Neuronal stem cell (in vitro differentiated cells): ENCODE data around the gene CHN2.

Experiments used
- DNase-seq: peaks from one replicate; pipeline ENCODE4 v3.0.0-alpha.2; 2013; ENCODE audit warnings: low spot score
- H2AFZ ChIP-seq: one replicate; pipeline ENCODE4 v1.6.1; 2013; ENCODE audit warnings: mild to moderate bottlenecking, low read length, inconsistent platforms
- H2AK5ac ChIP-seq: 2 replicates; pipeline ENCODE4 v1.6.1; 2013; ENCODE audit warnings: low read depth, mild to moderate bottlenecking, inconsistent platforms, low read length, moderate library complexity, mixed read lengths
- H2BK120ac ChIP-seq: 2 replicates; pipeline ENCODE4 v1.6.1; 2013; ENCODE audit warnings: low read depth, mild to moderate bottlenecking, inconsistent platforms, low read length, moderate library complexity, mixed read lengths
- H2BK12ac ChIP-seq: one replicate; pipeline ENCODE4 v1.6.1; 2013; ENCODE audit warnings: low read length, inconsistent platforms
- H2BK15ac ChIP-seq: 2 replicates; pipeline ENCODE4 v1.6.1; 2013; ENCODE audit warnings: mild to moderate bottlenecking, low read length, inconsistent platforms, mixed read lengths
- H2BK5ac ChIP-seq: one replicate; pipeline ENCODE4 v1.6.1; 2013; ENCODE audit warnings: inconsistent platforms, mild to moderate bottlenecking, low read length, moderate library complexity
- H3K14ac ChIP-seq: one replicate; pipeline ENCODE4 v1.6.1; 2013; ENCODE audit warnings: low read length, inconsistent platforms
- H3K18ac ChIP-seq: 2 replicates; pipeline ENCODE4 v1.6.1; 2013; ENCODE audit warnings: low read length, inconsistent platforms
- H3K23ac ChIP-seq: 2 replicates; pipeline ENCODE4 v1.6.1; 2013; ENCODE audit warnings: low read depth, mild to moderate bottlenecking, mixed read lengths, low read length, inconsistent platforms; ENCODE audit not compliant: poor library complexity
- H3K27ac ChIP-seq: replicated peaks from 3 replicates; pipeline ENCODE4 v1.5.1; 2013; ENCODE audit warnings: low read length, inconsistent platforms
- H3K27me3 ChIP-seq, 3 experiments: 2 replicates each; pipeline ENCODE4 v1.6.1; 2013; ENCODE audit warnings: low read length in 3 of 3, mild to moderate bottlenecking in 2 of 3, inconsistent platforms in 1 of 3, low read depth in 1 of 3, mixed read lengths in 1 of 3, moderate library complexity in 1 of 3; ENCODE audit not compliant: control insufficient read depth in 3 of 3, insufficient read depth in 3 of 3
- H3K36me3 ChIP-seq, 2 donors: replicated peaks in 1 of 2; 2 replicates each; pipeline ENCODE4 v1.6.1; 2013; ENCODE audit warnings: low read length in 2 of 2; ENCODE audit not compliant: control insufficient read depth in 2 of 2, insufficient read depth in 2 of 2
- H3K4ac ChIP-seq: 2 replicates; pipeline ENCODE4 v1.6.1; 2013; ENCODE audit warnings: inconsistent platforms, mild to moderate bottlenecking, low read length, moderate library complexity
- H3K4me1 ChIP-seq, 2 donors: 1 replicate in 1 of 2; 2 replicates in 1 of 2; pipeline ENCODE4 v1.6.1; 2013; ENCODE audit warnings: low read length in 2 of 2, low read depth in 1 of 2; ENCODE audit not compliant: control insufficient read depth in 2 of 2, insufficient read depth in 1 of 2
- H3K4me2 ChIP-seq: one replicate; pipeline ENCODE4 v1.6.1; 2013; ENCODE audit warnings: mild to moderate bottlenecking, low read length, inconsistent platforms; ENCODE audit not compliant: insufficient read depth, poor library complexity, severe bottlenecking
- H3K4me3 ChIP-seq, 2 donors: 2 replicates each; pipeline ENCODE4 v1.5.1; 2013; ENCODE audit warnings: low read length in 2 of 2, mild to moderate bottlenecking in 2 of 2, inconsistent platforms in 1 of 2, moderate library complexity in 1 of 2
- H3K79me1 ChIP-seq: one replicate; pipeline ENCODE4 v1.6.1; 2013; ENCODE audit warnings: low read depth, mild to moderate bottlenecking, inconsistent platforms, low read length, moderate library complexity
- H3K9ac ChIP-seq: one replicate; pipeline ENCODE4 v1.6.1; 2013; ENCODE audit warnings: mild to moderate bottlenecking, low read depth, low read length, inconsistent platforms; ENCODE audit not compliant: poor library complexity
- H3K9me3 ChIP-seq, 2 donors: replicated peaks in 1 of 2; 2 replicates each; pipeline versions ENCODE3 to v1.6.1; 2013; ENCODE audit warnings: low read length in 2 of 2, mild to moderate bottlenecking in 2 of 2, inconsistent platforms in 1 of 2, low read depth in 1 of 2, mixed read lengths in 1 of 2, moderate library complexity in 1 of 2; ENCODE audit not compliant: control insufficient read depth in 2 of 2, insufficient read depth in 1 of 2
- H4K8ac ChIP-seq: one replicate; pipeline ENCODE4 v1.6.1; 2013; ENCODE audit warnings: low read depth, mild to moderate bottlenecking, inconsistent platforms, low read length, moderate library complexity
- H4K91ac ChIP-seq: one replicate; pipeline ENCODE4 v1.6.1; 2013; ENCODE audit warnings: low read length, low read depth, mild to moderate bottlenecking, inconsistent platforms; ENCODE audit not compliant: poor library complexity
- WGBS, 2 donors: extraction: QIAGEN DNeasy Blood & Tissue Kit; methylation state at CpG; one replicate each; pipeline ENCODE4 v1.1.7; 2013; ENCODE audit warnings: missing lambda C conversion rate in 2 of 2, mixed read lengths in 1 of 2; ENCODE audit not compliant: insufficient read length in 2 of 2, insufficient replicate concordance in 1 of 2; ENCODE audit errors: extremely low coverage in 2 of 2; 5-methylcytosine and 5-hydroxymethylcytosine counted together

CHN2 gene

GRCh38 chr7:29381206-29382094, 186.9 kb downstream of the CHN2 start:
- Histone ChIP-seq H3K9me3 (no peaks in the 10 kb centered on the region), H3K18ac (no peak overlapping the region), H4K8ac (no peak overlapping the region), H3K23ac (no peak overlapping the region), H2BK5ac (no peak overlapping the region), H3K79me1 (no peaks in the 10 kb centered on the region), H3K27me3 (no peaks in the 10 kb centered on the region), H3K4ac (no peak overlapping the region), H3K36me3 (no peaks in the 10 kb centered on the region), H3K4me3 (no peak overlapping the region), H2AK5ac (no peak overlapping the region), H3K4me1 (peaks cover 2 to 3% of the 10 kb centered on the region in 2 donors), H3K4me2 (no peak overlapping the region), H3K14ac (no peak overlapping the region), H2BK15ac (no peak overlapping the region), H3K9ac (no peak overlapping the region), H2BK12ac (no peak overlapping the region), H2AFZ (no peak overlapping the region), H3K27ac (no peak overlapping the region), H4K91ac (no peak overlapping the region), H2BK120ac (no peak overlapping the region)
- DNase-seq, result no peak
- no CpG with 5 or more reads among the region's 5 CpGs for WGBS, 2 donors

- peaks cover 2 to 3% of the 10 kb centered on the region in 2 donors for H3K4me1 ChIP-seq
- H2AFZ ChIP-seq, result no peak overlapping the region
- H3K18ac ChIP-seq, result no peak overlapping the region
- H3K27ac ChIP-seq, result no peak overlapping the region
- H3K23ac ChIP-seq, result no peak overlapping the region
- H3K9me3 ChIP-seq, result no peaks in the 10 kb centered on the region
- no peaks in the 10 kb centered on the region for H3K36me3 ChIP-seq
- H2BK120ac ChIP-seq, result no peak overlapping the region
- H3K27me3 ChIP-seq, result no peaks in the 10 kb centered on the region
- no peak overlapping the region for H3K4ac ChIP-seq
- DNase-seq, result no peak
- H3K79me1 ChIP-seq, result no peaks in the 10 kb centered on the region
- no peak overlapping the region for H2BK12ac ChIP-seq
- no peak overlapping the region for H2AK5ac ChIP-seq
- H3K4me3 ChIP-seq, result no peak overlapping the region
- no peak overlapping the region for H3K14ac ChIP-seq
- no peak overlapping the region for H4K8ac ChIP-seq
- H4K91ac ChIP-seq, result no peak overlapping the region
- H3K4me2 ChIP-seq, result no peak overlapping the region
- WGBS, 2 donors, result no CpG with 5 or more reads among the region's 2 CpGs
- H2BK5ac ChIP-seq, result no peak overlapping the region
- no peak overlapping the region for H3K9ac ChIP-seq
- H2BK15ac ChIP-seq, result no peak overlapping the region
Observed at GRCh38 chr7:29384277-29384676, 189.7 kb downstream of the CHN2 start.

- Histone ChIP-seq H3K36me3 (no peaks in the 10 kb centered on the region), H3K14ac (no peak overlapping the region)
- WGBS, 2 donors, result no CpG with 5 or more reads among the region's 4 CpGs
Observed at GRCh38 chr7:29385214-29385814, 190.7 kb downstream of the CHN2 start.

GRCh38 chr7:29386196-29386765, 191.7 kb downstream of the CHN2 start:
- Histone ChIP-seq H3K36me3 (no peaks in the 10 kb centered on the region), H3K9me3 (no peaks in the 10 kb centered on the region), H2AFZ (no peak overlapping the region), H4K91ac (no peak overlapping the region), H3K4ac (no peak overlapping the region), H3K9ac (no peak overlapping the region), H4K8ac (no peak overlapping the region), H3K14ac (no peak overlapping the region), H3K27me3 (no peaks in the 10 kb centered on the region), H3K4me2 (no peak overlapping the region), H2BK15ac (no peak overlapping the region), H3K79me1 (no peaks in the 10 kb centered on the region), H3K4me1 (peaks cover 2 to 3% of the 10 kb centered on the region in 2 donors), H2BK120ac (no peak overlapping the region), H3K18ac (no peak overlapping the region), H3K27ac (no peak overlapping the region), H2AK5ac (no peak overlapping the region), H3K23ac (no peak overlapping the region), H2BK5ac (no peak overlapping the region), H2BK12ac (no peak overlapping the region), H3K4me3 (no peak overlapping the region)
- no CpG with 5 or more reads among the region's 4 CpGs for whole genome bisulfite sequencing, 2 donors
- DNase-seq, result no peak

More at GRCh38 chr7:29385214-29385814, 190.7 kb downstream of the CHN2 start:
- Histone ChIP-seq H4K91ac (no peak overlapping the region), H3K27ac (no peak overlapping the region), H2BK120ac (no peak overlapping the region), H4K8ac (no peak overlapping the region), H3K4me1 (peaks cover 2 to 3% of the 10 kb centered on the region in 2 donors), H3K27me3 (no peaks in the 10 kb centered on the region), H3K9ac (no peak overlapping the region), H2BK15ac (no peak overlapping the region), H3K18ac (no peak overlapping the region), H2AK5ac (no peak overlapping the region), H3K4me3 (no peak overlapping the region), H3K9me3 (no peaks in the 10 kb centered on the region), H3K23ac (no peak overlapping the region), H2BK5ac (no peak overlapping the region), H3K4ac (no peak overlapping the region), H2AFZ (no peak overlapping the region), H2BK12ac (no peak overlapping the region), H3K4me2 (no peak overlapping the region), H3K79me1 (no peaks in the 10 kb centered on the region)
- DNase-seq, result no peak
